HepG2 (cell line): ENCODE data around the gene MIEF2. TPM values are rescaled to one million over a fixed set of nuclear protein-coding genes. Genes with fewer than 3 reads are reported as not detected.

Experiments
- BORCS8-MEF2B ChIP-seq: sonication (generic); formaldehyde crosslinking; IDR thresholded peaks from 2 replicates; pipeline ENCODE4 v1.8.0; 2022; ENCODE audit warnings: mild to moderate bottlenecking, missing genetic modification reagents
- CBFB ChIP-seq: sonication (generic); formaldehyde crosslinking; IDR thresholded peaks from 2 replicates; pipeline ENCODE4 v1.4.0; 2020; ENCODE audit warnings: missing genetic modification reagents
- CTCF ChIP-seq: sonication (generic); formaldehyde crosslinking; IDR thresholded peaks from 2 replicates; pipeline ENCODE4 v1.5.0; 2020; ENCODE audit warnings: mild to moderate bottlenecking, missing genetic modification reagents, moderate library complexity
- FOXP4 ChIP-seq: sonication (generic); formaldehyde crosslinking; IDR thresholded peaks from 2 replicates; pipeline ENCODE4 v1.4.0; 2020; ENCODE audit warnings: missing genetic modification reagents
- KIAA2018 ChIP-seq: sonication (generic); formaldehyde crosslinking; IDR thresholded peaks from 2 replicates; pipeline ENCODE4 v1.5.0; 2020; ENCODE audit warnings: mild to moderate bottlenecking, missing genetic modification reagents, borderline replicate concordance
- MBD4 ChIP-seq: IDR thresholded peaks from 2 replicates; pipeline ENCODE4 v1.6.1; 2012; ENCODE audit warnings: low read length, inconsistent platforms, borderline replicate concordance
- MIER2 ChIP-seq: IDR thresholded peaks from 2 replicates; pipeline ENCODE4 v1.6.1; 2016; ENCODE audit warnings: missing biosample characterization, missing genetic modification reagents
- SOX13 ChIP-seq, 3 experiments: fragments of 450-650 bp in 1 of 3; sonication (generic) in 1 of 3; formaldehyde crosslinking in 1 of 3; IDR thresholded peaks in 2 of 3; conservative IDR thresholded peaks in 1 of 3; 2 replicates each; pipeline versions ENCODE4 v1.5.0 to v1.6.1; 2016 to 2020; ENCODE audit warnings: antibody characterized with exemption in 1 of 3, mild to moderate bottlenecking in 1 of 3, missing compliant biosample characterization in 1 of 3, missing genetic modification reagents in 1 of 3, moderate library complexity in 1 of 3
- ZBTB26 ChIP-seq: IDR thresholded peaks from 2 replicates; pipeline ENCODE4 v1.6.1; 2016; ENCODE audit warnings: missing compliant biosample characterization, missing genetic modification reagents, borderline replicate concordance
- ZNF282 ChIP-seq: fragments of 450-650 bp; IDR thresholded peaks from 2 replicates; pipeline ENCODE4 v1.6.1; 2018; ENCODE audit not compliant: partially characterized antibody
- ZNF710 ChIP-seq: sonication (generic); formaldehyde crosslinking; IDR thresholded peaks from 2 replicates; pipeline ENCODE4 v1.5.0; 2020; ENCODE audit warnings: mild to moderate bottlenecking, missing genetic modification reagents, borderline replicate concordance
- polyA plus RNA-seq, 8 experiments: library from polyadenylated mRNA; depleted of rRNA in 3 of 8; stranded (reverse) in 7 of 8; unstranded in 1 of 8; fragments of >200 nt; fragmentation: Illumina TruSeq in 4 of 8; extraction: Trizol in 4 of 8; gene quantifications; 2 replicates each; pipeline versions ENCODE4 v1.2.1 to v1.2.3, GENCODE V29; 2011 to 2016; ENCODE audit warnings: low read depth in 4 of 8, missing spikeins in 1 of 8, mixed read lengths in 1 of 8; ENCODE audit not compliant: insufficient read depth in 1 of 8
- total RNA-seq, 5 experiments: library from RNA; depleted of rRNA; stranded (reverse); fragments of >200 nt; fragmentation: Illumina TruSeq; extraction: Trizol; gene quantifications; 2 replicates each; pipeline ENCODE4 v1.2.3, GENCODE V29; 2016; ENCODE audit warnings: low read depth in 1 of 5

MIEF2 gene
- total and polyA plus RNA-seq, 2 of the 13 experiments (the other 11 are each of a cell fraction or from before 2014, with no cell fraction given), result 6.0 to 8.0 TPM

GRCh38 chr17:18224387-18225120, 35.9 kb upstream of the MIEF2 start (continued):
- TF ChIP-seq KIAA2018 (CRISPR knock-in tag), result no peak
- TF ChIP-seq MIER2, result 0 out of 2 replicates have a peak, but pooled peaks have one; percentile 13
- no peak for TF ChIP-seq FOXP4
- no peak for TF ChIP-seq SOX13 (IDR thresholded peaks at IDR 0.05)
- peak in 1 of 2 experiments; percentile 34; a peak in 1 of 4 replicates for TF ChIP-seq SOX13 (CRISPR knock-in tag; conservative IDR thresholded peaks at IDR 0.05 in 1 of 2, IDR thresholded peaks at IDR 0.05 in 1 of 2)
- TF ChIP-seq BORCS8-MEF2B, result peak; percentile 61; the same call in 1 of the 2 replicates
- TF ChIP-seq CBFB (CRISPR knock-in tag), result no peak
- TF ChIP-seq MBD4, result no peak
- TF ChIP-seq CTCF (CRISPR knock-in tag), result 0 out of 2 replicates have a peak, but pooled peaks have one; percentile 5
- no peak for TF ChIP-seq ZNF282
- TF ChIP-seq ZBTB26 (CRISPR knock-in tag), result 0 out of 2 replicates have a peak, but pooled peaks have one; percentile 12
- TF ChIP-seq ZNF710 (CRISPR knock-in tag), result peak; percentile 12; the same call in 1 of the 2 replicates
